RPMI7951 (cell line): ENCODE measurements around the gene CYYR1. TPM values are rescaled to one million over a fixed set of nuclear protein-coding genes. Genes with fewer than 3 reads are reported as not detected.
A peak's percentile ranks its signal among the peaks of the same experiment; 100 is the strongest.

Source experiments
- DNase-seq: peaks from one replicate; pipeline ENCODE4 v3.0.0-alpha.2; 2012; ENCODE audit warnings: low read depth
- total RNA-seq: library from RNA; depleted of rRNA; stranded (reverse); fragments of >200 nt; shearing (Covaris generic); gene quantifications from 2 replicates; pipeline ENCODE4 v1.2.3, GENCODE V29; 2014

CYYR1 gene
- total RNA-seq, 1 experiment from 2014 or later = not detected

DNA sequence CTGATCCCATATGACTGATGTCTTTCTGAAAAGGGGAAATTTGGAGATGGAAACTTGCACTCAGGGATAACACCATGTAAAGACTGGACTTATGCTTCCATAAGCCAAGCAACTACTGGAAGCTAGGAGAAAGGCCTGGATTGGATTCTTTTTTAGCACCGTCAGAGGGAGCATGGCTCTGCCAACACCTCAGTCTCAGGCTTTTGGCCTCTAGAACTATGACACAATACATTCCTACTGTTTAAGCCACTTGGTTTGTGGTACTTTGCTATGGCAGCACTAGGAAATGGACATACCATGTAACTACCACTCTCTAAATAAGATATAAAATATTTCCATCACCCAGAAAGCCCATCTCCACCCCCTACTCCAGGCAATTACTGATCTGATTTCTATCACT, 139.7 kb downstream of the CYYR1 start:
- DNase-seq = peak; percentile 1

DNA sequence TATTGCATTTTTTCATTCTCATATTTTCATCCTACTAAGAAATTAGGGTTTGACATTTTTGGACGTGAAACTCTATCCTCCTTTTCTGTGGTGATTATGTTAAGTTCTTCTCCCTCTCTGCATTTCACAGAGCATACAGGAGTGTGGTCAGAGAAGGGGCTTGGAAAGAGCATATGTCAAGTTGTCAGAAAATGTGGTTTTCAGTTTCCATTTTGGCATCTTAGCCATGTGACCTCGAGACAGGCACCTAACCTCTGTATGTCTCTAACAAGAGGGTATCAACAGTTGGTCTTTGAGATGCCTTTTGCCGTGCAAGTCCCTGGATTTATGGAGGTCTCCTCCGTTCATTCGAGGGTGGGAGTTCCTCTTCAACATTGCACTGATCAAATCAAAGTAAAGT, 140.7 kb downstream of the CYYR1 start:
- no peak for DNase-seq

DNA sequence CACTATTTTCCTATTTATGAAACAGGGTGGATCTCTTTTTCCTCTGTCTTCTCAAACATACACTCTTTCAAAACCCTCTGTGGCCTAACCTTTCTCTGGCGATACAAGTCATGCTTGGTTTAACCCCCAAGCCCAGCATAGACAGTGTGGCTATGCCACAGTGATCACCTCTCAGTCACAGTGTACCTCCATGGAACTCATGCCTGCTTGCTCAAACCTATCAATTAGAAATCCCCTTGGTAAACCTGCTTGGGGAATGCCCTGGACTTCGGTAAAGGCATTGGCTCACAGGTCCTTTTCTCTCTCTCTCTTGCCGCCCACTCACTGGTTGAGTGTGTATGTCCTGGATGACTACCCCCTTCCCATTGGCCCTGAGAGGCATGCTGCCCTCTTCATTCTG, 147.5 kb downstream of the CYYR1 start:
- DNase-seq = no peak

DNA sequence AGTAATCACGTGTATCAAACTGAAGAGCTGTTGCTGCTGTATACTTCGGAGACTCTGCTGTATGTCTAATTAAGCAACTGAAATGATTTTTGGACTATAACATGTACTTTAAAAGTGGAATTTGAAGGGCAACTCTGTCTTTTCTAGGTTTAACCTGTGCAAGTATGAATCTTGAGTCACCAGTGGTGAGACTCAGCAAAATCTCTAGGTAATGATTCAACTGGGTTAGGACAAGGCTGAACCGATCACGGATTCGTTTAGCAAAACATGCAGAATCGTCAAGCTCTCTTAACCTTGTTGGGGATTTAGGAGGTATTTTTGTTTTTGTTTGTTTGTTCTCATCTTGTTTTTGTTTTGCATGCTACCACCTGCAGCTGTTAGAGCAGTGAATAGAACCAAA, 149.6 kb downstream of the CYYR1 start:
- DNase-seq = no peak

DNA sequence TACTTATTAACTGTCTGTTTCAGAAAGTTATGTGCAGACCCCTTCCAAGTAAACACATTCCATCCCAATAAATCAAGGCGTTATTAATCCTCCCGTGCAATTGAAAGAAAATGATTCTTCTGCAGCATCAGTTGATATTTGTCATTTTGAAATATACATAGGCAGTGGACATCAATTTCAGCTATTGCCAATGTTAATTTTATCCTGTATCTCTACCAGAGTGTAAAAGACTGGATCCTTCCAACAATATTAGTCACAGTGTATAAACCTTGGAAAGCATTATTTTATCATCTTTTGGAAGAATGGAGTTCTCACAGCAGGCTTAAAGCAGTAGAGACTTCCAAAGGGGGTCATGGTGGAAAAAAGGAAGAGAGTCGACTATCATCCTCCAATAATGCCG, 150.4 kb downstream of the CYYR1 start:
- no peak for DNase-seq

DNA sequence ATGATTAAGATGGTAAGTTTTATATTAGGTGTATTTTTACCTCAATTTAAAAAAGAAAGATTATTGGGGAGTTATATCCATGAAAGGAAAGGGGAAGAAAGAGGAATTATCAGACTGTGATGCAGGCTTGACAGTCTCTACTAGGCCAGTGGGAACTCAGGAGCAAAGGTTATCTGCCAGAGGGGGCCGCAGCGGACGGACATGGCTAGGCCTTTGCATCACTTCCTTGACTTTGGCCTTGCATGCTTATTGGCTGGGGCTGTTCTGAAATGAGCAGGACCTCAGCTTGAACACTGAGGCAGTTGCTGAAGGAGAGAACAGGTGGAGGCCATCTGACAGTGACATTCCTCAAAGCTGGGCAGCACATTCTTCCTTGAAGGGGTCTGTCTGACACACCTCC, 150.9 kb downstream of the CYYR1 start:
- DNase-seq = no peak

DNA sequence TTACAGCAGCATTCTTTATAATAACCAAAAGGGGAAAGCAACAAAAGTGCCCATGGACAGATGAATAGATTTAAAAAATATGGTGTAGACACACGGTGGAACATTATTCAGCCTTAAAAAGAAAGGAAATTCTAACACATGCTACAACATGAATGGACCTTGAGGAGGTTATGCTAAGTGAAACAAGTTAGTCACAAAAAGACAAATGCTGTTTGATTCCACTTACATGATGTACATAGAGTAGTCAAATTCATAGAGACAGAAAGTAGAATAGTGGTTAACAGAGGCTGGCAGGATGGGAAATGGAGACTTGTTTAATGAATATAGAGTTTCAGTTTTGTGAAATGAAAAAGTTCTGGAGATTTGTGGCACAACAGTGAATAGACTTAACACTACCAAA, 151.4 kb downstream of the CYYR1 start:
- DNase-seq = no peak
